LoVo (cell line): Measurements from ENCODE around the gene TLCD3A.
"Not testable (repeated sequence)": the region's sequence is repeated elsewhere in the genome, so short reads cannot be mapped to it uniquely, and the experiment has no call there.

Experiments
- DNase-seq: peaks from one replicate; pipeline ENCODE4 v3.0.0-alpha.2; 2016; ENCODE audit warnings: low spot score

The TLCD3A gene

GRCh38 chr17:789160-789840, 56.9 kb downstream of the TLCD3A start:
- DNase-seq: no peak

GRCh38 chr17:789931-790873, 57.8 kb downstream of the TLCD3A start:
- not testable (repeated sequence) for DNase-seq

GRCh38 chr17:790874-791247, 58.5 kb downstream of the TLCD3A start:
- DNase-seq: not testable (repeated sequence)

GRCh38 chr17:791829-792228, 59.4 kb downstream of the TLCD3A start:
- DNase-seq: no peak

- no peak for DNase-seq
Observed at GRCh38 chr17:792277-792676, 59.9 kb downstream of the TLCD3A start.
